HepG2 (cell line): ENCODE data around the gene NOTUM. TPM values are rescaled to one million over a fixed set of nuclear protein-coding genes. Genes with fewer than 3 reads are reported as not detected.

Experiments used
- EP300 ChIP-seq, 3 experiments: sonication (generic) in 1 of 3; formaldehyde crosslinking in 1 of 3; IDR thresholded peaks; 2 replicates each; pipeline versions ENCODE4 v1.5.1 to v1.6.1; 2011 to 2020; ENCODE audit warnings: low read depth in 2 of 3, low read length in 2 of 3, borderline replicate concordance in 1 of 3, improper control_type of control experiment in 1 of 3, mild to moderate bottlenecking in 1 of 3, missing genetic modification reagents in 1 of 3, moderate library complexity in 1 of 3
- ETV5 ChIP-seq: IDR thresholded peaks from 2 replicates; pipeline ENCODE4 v1.6.1; 2018; ENCODE audit warnings: missing biosample characterization, missing genetic modification reagents, inconsistent platforms, borderline replicate concordance
- PAX8 ChIP-seq: sonication (generic); formaldehyde crosslinking; IDR thresholded peaks from 2 replicates; pipeline ENCODE4 v1.8.0; 2022; ENCODE audit warnings: mild to moderate bottlenecking, missing genetic modification reagents, borderline replicate concordance
- PHF20 ChIP-seq: sonication (generic); formaldehyde crosslinking; IDR thresholded peaks from 2 replicates; pipeline ENCODE4 v1.5.0; 2020; ENCODE audit warnings: mild to moderate bottlenecking, missing genetic modification reagents
- PRPF4 ChIP-seq: fragments of 200-400 bp; formaldehyde crosslinking; IDR thresholded peaks from 2 replicates; pipeline ENCODE4 v1.6.1; 2016; ENCODE audit warnings: low read length, low read depth; ENCODE audit not compliant: poor library complexity, severe bottlenecking
- TSC22D2 ChIP-seq: sonication (generic); formaldehyde crosslinking; IDR thresholded peaks from 2 replicates; pipeline ENCODE4 v1.5.1; 2020; ENCODE audit warnings: missing genetic modification reagents, mild to moderate bottlenecking, borderline replicate concordance
- ZNF224 ChIP-seq: sonication (generic); formaldehyde crosslinking; IDR thresholded peaks from 2 replicates; pipeline ENCODE4 v1.5.0; 2020; ENCODE audit warnings: mild to moderate bottlenecking, missing genetic modification reagents
- ZNF3 ChIP-seq: IDR thresholded peaks from 2 replicates; pipeline ENCODE4 v1.7.0; 2017; ENCODE audit warnings: inconsistent platforms
- ZNF670 ChIP-seq: sonication (generic); formaldehyde crosslinking; IDR thresholded peaks from 2 replicates; pipeline ENCODE4 v1.8.0; 2022; ENCODE audit warnings: mild to moderate bottlenecking, missing genetic modification reagents, borderline replicate concordance
- polyA plus RNA-seq, 8 experiments: library from polyadenylated mRNA; depleted of rRNA in 3 of 8; stranded (reverse) in 7 of 8; unstranded in 1 of 8; fragments of >200 nt; fragmentation: Illumina TruSeq in 4 of 8; extraction: Trizol in 4 of 8; gene quantifications; 2 replicates each; pipeline versions ENCODE4 v1.2.1 to v1.2.3, GENCODE V29; 2011 to 2016; ENCODE audit warnings: low read depth in 4 of 8, missing spikeins in 1 of 8, mixed read lengths in 1 of 8; ENCODE audit not compliant: insufficient read depth in 1 of 8
- total RNA-seq, 5 experiments: library from RNA; depleted of rRNA; stranded (reverse); fragments of >200 nt; fragmentation: Illumina TruSeq; extraction: Trizol; gene quantifications; 2 replicates each; pipeline ENCODE4 v1.2.3, GENCODE V29; 2016; ENCODE audit warnings: low read depth in 1 of 5
- TF ChIP-seq, protein P1 (sequence below): sonication (generic); formaldehyde crosslinking; IDR thresholded peaks from 2 replicates; pipeline ENCODE4 v1.4.0; 2020; ENCODE audit warnings: mild to moderate bottlenecking, missing genetic modification reagents
- TF ChIP-seq, protein P2 (sequence below): sonication (generic); formaldehyde crosslinking; IDR thresholded peaks from 2 replicates; pipeline ENCODE4 v1.4.0; 2020; ENCODE audit warnings: missing genetic modification reagents, borderline replicate concordance

The NOTUM gene
- total and polyA plus RNA-seq, 2 of the 13 experiments (the other 11 are each of a cell fraction or from before 2014, with no cell fraction given), result 150 to 160 TPM

DNA sequence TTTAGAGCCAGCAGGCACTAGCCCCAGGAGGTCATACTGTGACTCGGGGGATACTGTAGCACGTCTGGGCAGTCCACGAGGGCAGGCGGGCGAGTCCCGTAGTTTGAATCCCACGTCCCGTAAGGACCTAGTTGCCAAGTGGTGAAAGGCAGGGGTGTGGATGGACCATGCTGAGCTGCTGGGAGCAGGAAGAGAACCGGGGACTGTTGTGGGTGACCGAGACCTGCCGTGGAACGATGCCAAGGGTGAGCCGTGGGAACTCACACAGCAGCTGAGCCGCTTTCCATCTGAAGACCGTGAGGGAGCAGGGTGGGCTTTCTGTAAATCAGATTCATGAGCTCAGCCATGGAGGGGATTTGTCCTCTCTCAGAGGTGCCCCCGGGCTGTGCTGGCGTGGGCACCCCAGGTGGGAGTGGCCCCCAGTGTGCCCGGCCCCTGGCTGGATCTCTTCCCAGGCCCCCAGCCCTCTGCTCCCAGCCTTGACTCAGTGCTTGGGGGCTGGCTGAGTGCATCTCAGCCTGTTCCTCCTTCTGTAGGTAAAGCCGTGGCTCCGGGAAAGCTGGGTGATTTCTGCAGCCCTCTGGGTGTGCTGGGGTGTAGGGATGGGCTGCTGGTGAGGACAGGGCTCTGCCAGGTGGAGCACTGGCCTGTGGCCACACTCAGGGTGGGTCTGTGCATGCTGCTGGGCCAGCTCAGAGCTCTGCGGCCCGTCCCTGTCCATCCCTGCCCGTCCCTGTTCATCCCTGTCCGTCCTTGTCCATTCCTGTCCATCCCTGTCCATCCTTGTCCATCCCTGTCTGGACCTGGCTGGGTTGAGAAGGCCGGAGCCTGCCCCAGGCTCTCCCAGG, 30.1 kb upstream of the NOTUM start (continued):
- no peak for TF ChIP-seq ZNF670 (CRISPR knock-in tag)
- TF ChIP-seq, protein P1, sequence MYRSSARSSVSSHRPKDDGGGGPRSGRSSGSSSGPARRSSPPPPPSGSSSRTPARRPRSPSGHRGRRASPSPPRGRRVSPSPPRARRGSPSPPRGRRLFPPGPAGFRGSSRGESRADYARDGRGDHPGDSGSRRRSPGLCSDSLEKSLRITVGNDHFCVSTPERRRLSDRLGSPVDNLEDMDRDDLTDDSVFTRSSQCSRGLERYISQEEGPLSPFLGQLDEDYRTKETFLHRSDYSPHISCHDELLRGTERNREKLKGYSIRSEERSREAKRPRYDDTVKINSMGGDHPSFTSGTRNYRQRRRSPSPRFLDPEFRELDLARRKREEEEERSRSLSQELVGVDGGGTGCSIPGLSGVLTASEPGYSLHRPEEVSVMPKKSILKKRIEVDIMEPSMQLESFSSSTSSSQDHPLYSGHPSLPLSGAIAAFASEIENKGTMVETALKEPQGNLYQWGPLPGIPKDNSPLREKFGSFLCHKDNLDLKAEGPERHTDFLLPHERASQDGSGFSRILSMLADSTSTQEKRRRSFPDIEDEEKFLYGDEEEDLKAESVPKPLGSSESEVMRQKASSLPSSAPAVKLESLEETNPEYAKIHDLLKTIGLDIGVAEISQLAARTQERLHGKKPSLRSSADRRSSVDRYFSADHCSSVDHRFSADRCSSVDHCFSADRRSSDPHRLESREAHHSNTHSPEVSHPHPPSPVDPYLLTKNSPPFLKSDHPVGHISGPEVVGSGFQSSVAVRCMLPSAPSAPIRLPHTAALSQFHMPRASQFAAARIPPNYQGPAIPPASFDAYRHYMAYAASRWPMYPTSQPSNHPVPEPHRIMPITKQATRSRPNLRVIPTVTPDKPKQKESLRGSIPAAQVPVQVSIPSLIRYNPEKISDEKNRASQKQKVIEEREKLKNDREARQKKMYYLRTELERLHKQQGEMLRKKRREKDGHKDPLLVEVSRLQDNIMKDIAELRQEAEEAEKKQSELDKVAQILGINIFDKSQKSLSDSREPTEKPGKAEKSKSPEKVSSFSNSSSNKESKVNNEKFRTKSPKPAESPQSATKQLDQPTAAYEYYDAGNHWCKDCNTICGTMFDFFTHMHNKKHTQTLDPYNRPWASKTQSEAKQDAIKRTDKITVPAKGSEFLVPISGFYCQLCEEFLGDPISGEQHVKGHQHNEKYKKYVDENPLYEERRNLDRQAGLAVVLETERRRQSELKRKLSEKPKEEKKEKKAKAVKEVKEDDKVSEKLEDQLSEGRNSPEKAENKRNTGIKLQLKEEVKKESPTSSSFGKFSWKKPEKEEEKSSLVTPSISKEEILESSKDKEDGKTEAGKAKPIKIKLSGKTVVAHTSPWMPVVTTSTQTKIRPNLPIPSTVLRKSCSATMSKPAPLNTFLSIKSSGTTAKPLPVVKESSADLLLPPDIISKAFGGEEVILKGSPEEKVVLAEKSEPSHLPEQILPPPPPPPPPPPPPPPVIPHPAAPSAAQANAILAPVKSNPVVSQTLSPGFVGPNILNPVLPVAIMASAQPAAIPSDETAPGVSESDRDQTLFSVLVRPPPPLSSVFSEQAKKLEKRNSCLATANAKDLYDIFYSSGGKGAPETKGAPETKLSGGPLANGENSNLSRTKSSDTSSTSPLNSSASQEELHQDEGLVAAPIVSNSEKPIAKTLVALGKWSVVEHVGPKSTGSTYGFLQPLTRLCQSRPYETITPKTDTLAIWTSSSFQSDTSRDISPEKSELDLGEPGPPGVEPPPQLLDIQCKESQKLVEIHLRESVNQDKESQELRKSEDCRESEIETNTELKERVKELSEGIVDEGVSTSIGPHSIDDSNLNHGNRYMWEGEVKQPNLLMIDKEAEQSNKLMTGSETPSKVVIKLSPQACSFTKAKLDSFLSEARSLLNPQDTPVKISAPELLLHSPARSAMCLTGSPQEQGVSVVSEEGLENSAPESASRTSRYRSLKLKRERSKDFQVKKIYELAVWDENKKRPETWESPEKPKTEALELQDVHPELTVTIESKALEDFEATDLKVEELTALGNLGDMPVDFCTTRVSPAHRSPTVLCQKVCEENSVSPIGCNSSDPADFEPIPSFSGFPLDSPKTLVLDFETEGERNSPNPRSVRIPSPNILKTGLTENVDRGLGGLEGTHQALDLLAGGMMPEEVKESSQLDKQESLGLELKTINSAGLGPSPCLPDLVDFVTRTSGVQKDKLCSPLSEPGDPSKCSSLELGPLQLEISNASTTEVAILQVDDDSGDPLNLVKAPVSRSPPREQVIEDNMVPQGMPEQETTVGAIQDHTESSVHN (CRISPR knock-in tag), result 0 out of 2 replicates have a peak, but pooled peaks have one; percentile 10
- no peak for TF ChIP-seq PHF20 (CRISPR knock-in tag)
- TF ChIP-seq, protein P2, sequence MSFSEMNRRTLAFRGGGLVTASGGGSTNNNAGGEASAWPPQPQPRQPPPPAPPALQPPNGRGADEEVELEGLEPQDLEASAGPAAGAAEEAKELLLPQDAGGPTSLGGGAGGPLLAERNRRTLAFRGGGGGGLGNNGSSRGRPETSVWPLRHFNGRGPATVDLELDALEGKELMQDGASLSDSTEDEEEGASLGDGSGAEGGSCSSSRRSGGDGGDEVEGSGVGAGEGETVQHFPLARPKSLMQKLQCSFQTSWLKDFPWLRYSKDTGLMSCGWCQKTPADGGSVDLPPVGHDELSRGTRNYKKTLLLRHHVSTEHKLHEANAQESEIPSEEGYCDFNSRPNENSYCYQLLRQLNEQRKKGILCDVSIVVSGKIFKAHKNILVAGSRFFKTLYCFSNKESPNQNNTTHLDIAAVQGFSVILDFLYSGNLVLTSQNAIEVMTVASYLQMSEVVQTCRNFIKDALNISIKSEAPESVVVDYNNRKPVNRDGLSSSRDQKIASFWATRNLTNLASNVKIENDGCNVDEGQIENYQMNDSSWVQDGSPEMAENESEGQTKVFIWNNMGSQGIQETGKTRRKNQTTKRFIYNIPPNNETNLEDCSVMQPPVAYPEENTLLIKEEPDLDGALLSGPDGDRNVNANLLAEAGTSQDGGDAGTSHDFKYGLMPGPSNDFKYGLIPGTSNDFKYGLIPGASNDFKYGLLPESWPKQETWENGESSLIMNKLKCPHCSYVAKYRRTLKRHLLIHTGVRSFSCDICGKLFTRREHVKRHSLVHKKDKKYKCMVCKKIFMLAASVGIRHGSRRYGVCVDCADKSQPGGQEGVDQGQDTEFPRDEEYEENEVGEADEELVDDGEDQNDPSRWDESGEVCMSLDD (CRISPR knock-in tag), result no peak
- no peak for TF ChIP-seq ZNF3 (CRISPR knock-in tag)
- no peak for TF ChIP-seq EP300 (IDR thresholded peaks at IDR 0.05; ENCODE audit: low read depth in 2 of 2, low read length in 2 of 2)
- TF ChIP-seq EP300 (CRISPR knock-in tag; IDR thresholded peaks at IDR 0.05; ENCODE audit: borderline replicate concordance), result no peak
- TF ChIP-seq PRPF4, result no peak
- TF ChIP-seq PAX8 (CRISPR knock-in tag), result peak; percentile 39; the same call in 1 of the 2 replicates
- 0 out of 2 replicates have a peak, but pooled peaks have one; percentile 73 for TF ChIP-seq ZNF224 (CRISPR knock-in tag)
- TF ChIP-seq TSC22D2 (CRISPR knock-in tag), result no peak
- TF ChIP-seq ETV5, result no peak
